ENCODE measurements around the gene GNG12.

DNA sequence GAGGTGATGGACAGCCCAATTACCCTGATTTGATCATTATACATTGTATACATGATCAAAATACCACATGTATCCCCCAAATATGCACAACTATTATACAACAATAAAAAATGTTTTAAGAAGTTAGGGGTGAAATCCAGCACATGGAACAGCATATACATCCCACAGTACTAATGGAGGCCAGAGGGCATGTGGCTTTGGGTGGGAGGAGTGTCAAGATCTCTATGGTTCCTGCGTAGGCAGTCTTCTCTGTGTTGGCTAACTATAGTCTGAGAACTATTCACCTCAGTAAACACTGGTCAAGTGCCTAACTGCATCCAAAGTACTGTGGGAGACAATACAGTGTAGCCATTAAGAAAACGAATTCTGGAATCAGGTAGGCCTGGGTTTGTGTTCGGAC is 74.2 kb downstream of the GNG12 start:
- TF ChIP-seq, protein P1, sequence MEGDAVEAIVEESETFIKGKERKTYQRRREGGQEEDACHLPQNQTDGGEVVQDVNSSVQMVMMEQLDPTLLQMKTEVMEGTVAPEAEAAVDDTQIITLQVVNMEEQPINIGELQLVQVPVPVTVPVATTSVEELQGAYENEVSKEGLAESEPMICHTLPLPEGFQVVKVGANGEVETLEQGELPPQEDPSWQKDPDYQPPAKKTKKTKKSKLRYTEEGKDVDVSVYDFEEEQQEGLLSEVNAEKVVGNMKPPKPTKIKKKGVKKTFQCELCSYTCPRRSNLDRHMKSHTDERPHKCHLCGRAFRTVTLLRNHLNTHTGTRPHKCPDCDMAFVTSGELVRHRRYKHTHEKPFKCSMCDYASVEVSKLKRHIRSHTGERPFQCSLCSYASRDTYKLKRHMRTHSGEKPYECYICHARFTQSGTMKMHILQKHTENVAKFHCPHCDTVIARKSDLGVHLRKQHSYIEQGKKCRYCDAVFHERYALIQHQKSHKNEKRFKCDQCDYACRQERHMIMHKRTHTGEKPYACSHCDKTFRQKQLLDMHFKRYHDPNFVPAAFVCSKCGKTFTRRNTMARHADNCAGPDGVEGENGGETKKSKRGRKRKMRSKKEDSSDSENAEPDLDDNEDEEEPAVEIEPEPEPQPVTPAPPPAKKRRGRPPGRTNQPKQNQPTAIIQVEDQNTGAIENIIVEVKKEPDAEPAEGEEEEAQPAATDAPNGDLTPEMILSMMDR (IDR thresholded peaks at IDR 0.05) = no peak
- TF ChIP-seq POLR2A (IDR thresholded peaks at IDR 0.05) = no peak
- TF ChIP-seq EP300 (IDR thresholded peaks at IDR 0.05) = no peak

Data from stomach (tissue), 4 donors.